Stimulated activated CD4-positive, alpha-beta T cell treated with anti-CD3 and anti-CD28 coated beads, Interleukin-2, amount 100 ng/mL, for 4 hours (primary cell): ENCODE measurements around the gene MYO15A.

Experiments
- DNase-seq: peaks from one replicate; pipeline ENCODE4 v3.0.0-alpha.2; 2020; ENCODE audit warnings: low read depth

The MYO15A gene

DNA sequence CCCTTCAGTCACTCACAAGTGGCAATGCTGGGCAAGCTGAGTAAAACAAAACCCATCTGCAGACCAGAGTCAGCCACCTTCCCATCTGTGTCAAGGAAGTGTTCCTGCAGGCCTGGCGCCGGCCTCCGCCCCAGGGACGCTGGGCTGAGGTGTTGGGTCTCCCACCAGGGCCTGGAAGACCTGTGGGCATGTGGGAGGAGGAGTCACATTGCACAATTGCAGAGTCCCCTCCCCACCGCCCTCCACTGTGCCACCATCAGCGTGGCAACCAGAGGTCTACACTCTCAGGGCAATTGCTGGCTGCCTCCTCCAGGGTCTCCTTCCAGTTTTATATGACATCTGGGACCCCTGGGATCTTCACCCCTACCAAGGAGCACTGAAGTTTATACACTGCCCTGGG, 3.0 kb upstream of the MYO15A start:
- no peak for DNase-seq

DNA sequence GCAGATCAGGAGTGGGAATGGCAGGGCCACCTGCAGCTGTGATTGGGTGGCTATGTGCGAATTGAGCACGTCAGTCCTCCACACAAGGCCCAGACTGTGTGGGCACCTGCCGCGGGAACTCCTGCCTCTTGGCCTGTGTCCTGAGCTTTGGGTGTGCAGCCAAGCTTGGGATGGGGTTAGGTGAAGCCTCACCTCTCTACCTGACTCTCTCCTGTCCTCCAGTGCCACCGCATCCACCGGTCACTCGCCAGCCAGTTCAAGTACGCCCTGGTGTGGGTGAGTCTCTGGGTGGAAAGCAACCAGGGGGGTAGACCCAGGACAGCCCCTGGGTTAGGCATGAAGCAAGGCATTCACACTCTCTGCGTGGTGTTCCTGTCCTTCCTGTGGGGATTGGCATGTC, 2.3 kb upstream of the MYO15A start:
- DNase-seq = no peak

- no peak for DNase-seq
These were observed 1.3 kb upstream of the MYO15A start for GRCh38 chr17:18107061-18107790.

GRCh38 chr17:18107971-18108370, 585 bp upstream of the MYO15A start:
- no peak for DNase-seq

- DNase-seq = no peak
These were observed 1.5 kb downstream of the MYO15A start for GRCh38 chr17:18109935-18110485.

DNA sequence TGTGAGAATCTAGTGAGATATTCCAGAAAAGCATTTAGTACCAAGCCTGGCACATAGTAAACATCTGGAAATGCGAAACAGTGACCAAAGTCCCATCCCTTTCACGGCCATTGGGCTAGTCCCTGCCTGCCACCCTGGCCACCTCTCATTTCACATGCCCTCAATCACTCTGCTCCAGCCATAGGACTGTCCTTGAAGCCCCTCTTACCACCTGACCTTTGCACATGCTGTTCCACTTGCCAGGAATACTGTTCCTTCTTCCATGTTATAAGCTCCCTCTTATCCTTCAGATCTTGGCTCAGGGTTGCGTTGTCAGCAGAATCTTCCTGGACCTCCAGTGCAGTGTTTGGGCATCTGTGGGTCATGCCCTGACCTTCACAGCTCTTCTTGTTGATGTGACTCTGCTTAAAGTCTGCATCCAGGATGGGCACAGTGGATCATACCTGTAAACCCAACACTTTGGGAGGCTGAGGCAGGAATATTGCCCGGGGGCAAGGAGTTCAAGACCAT, 2.1 kb downstream of the MYO15A start:
- DNase-seq = no peak

GRCh38 chr17:18111330-18111971, 2.9 kb downstream of the MYO15A start:
- DNase-seq = no peak

- no peak for DNase-seq
These were observed 7.0 kb downstream of the MYO15A start for GRCh38 chr17:18115517-18115916.

DNA sequence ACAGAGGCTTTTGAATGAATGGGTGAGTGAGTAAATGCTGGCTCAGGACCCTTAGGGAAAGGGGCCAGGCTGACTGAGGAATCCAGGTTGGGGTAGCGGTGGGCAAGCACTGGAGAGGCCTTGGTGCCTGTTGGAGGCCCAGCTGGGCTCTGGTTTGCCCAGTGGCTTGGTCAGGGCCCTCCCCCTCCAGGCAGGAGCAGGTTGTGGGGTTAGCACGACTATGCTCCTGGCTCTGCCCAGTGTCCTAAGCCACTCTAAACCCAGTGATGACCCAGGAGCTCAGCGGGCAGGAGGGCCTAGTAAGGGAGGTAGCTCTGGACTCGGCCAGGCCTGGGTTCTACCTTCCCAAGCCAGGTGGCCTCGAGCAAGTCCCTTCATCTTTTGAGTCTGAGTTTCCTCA, 7.5 kb downstream of the MYO15A start:
- DNase-seq = no peak

- no peak for DNase-seq
These were observed 9.0 kb downstream of the MYO15A start for GRCh38 chr17:18117533-18117932.

DNA sequence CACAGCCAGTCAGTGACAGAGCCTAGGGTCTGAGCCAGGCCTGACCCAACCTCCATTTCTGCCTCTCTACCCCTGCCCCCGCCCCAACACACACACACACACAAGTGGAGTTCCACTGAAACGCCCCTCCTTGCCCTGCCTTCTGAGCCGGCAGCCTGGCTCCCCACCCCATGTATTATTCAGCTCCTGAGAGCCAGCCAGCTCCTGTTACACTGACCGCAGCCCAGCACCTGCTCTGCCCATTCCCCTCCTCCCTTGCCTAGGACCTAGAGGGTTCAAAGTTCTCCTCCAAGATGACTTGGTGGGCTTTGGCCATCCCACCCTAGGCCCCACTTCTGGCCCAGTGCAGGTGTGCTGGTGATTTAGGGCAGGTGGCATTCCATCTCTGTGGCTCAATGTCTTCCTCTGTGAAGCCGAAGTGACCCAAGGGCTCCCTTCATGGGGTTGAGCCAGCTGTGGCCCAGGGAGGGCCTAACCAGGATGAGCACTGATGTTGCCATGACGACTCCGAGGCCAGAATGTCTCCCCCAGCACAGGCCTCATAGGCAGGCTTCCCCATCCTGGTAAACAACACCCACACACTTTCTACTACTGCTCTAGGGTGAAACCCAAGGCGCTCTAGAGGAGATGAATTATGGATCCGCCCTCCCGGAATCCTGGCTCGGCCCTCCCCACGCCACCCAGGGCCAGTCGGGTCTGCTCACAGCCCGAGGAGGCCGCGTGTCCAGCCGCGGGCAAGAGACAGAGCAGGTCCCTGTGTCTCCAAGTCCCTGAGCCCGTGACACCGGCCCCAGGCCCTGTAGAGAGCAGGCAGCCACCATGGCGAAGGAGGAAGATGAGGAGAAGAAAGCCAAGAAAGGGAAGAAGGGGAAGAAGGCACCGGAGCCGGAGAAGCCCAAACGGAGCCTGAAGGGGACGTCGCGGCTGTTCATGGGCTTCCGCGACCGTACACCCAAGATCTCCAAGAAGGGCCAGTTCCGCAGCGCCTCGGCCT, 9.7 kb downstream of the MYO15A start:
- no peak for DNase-seq

DNA sequence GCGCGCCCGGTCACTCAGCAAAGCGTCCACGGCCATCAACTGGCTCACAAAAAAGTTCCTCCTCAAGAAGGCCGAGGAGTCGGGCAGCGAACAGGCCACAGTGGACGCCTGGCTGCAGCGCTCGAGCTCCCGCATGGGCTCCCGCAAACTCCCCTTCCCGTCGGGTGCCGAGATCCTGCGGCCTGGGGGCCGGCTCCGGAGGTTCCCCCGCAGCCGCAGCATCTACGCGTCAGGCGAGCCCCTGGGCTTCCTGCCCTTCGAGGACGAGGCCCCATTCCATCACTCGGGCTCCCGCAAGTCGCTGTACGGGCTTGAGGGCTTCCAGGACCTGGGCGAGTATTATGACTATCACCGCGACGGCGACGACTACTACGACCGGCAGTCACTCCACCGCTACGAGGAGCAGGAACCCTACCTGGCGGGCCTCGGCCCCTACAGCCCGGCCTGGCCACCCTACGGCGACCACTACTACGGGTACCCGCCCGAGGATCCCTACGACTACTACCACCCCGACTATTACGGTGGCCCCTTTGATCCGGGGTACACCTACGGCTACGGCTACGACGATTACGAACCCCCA, 10.7 kb downstream of the MYO15A start:
- no peak for DNase-seq

GRCh38 chr17:18119938-18120337, 11.4 kb downstream of the MYO15A start:
- no peak for DNase-seq

GRCh38 chr17:18120461-18121017, 12.0 kb downstream of the MYO15A start:
- DNase-seq = no peak

- no peak for DNase-seq
These were observed 12.8 kb downstream of the MYO15A start for GRCh38 chr17:18121144-18121910.

DNA sequence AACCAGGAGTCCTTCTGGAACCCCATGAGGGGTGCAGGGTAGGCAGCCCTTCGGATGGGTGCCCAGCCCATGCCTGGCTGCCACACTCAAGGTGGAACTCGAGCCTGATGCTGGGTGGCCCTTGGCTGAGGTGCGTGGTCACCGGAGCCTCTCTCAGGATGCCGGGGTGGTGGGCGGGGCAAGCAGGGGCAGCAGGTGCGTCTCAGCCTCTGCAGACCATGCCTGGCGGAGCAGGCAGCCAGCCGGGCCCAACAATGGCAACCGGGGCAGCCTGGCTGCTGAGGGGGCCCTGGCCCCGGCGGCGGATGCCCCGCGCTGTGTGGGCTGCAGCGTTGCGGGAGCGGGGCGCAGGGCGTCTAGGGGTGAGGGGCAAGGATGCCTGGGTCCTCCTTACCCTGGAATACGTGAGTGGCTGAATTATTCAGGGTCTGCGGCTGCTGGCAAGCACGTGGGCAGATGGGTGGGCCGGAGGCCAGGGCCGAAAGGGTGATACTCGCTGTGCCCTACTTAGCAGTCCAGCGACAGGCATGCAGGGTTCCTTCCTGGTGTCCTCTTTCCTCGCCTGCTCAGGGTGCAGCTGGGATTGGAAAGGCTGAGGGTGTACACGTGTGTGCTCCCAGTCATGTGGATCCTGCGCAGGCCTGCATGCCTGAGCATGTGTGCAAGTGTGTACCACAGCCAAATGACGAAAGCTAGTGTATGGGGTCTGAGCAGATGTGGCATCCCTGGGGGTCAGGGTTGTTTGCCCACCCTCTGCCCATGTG, 14.6 kb downstream of the MYO15A start:
- no peak for DNase-seq

- DNase-seq = no peak
These were observed 16.0 kb downstream of the MYO15A start for GRCh38 chr17:18124345-18125126.

DNA sequence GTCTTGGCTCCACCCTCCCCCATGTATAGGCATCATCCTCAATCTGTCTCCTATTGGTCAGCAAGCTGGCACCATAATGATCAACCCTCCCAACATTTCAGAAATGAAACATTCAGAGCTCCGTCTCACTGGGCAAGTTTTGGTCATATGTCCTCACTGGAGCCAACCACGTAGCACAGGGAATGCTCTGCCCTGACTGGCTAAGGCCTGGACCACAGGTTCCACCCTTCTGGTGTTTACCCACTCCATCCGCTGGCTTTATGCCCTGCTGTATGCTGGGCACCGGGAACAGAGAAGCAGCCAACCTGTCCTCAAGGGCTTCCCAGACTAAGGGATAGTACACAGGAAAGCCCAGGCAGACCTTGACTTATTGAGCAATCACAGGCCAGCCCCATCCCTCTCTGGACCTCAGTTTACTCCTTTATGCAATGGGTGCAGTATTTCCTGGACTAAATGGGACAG, 20.5 kb downstream of the MYO15A start:
- no peak for DNase-seq

DNA sequence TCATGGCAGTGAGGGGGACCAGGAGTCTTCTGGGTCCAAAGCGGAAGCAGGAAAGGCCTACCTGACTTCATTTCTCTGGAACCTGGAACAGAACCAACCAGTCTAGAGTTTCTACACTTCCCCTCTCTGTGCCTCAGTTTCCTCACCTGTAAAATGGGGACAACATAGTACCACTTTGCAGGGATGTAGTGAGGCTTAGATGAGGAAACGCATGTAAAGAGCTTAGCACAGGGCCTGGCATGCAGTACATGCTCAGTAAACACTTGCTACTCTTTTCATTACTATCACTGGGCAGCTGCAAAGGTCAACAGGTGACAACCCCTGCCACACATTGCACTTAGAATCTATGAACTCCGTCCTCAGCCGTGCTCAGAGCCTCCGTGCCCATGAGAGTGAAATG, 24.2 kb downstream of the MYO15A start:
- DNase-seq = no peak
